Measurements from ENCODE around the gene INPP4B. TPM values are rescaled to one million over a fixed set of nuclear protein-coding genes. Genes with fewer than 3 reads are reported as not detected.

The INPP4B gene
- total RNA-seq, 1 experiment from 2014 or later, result 53.7 TPM

DNA sequence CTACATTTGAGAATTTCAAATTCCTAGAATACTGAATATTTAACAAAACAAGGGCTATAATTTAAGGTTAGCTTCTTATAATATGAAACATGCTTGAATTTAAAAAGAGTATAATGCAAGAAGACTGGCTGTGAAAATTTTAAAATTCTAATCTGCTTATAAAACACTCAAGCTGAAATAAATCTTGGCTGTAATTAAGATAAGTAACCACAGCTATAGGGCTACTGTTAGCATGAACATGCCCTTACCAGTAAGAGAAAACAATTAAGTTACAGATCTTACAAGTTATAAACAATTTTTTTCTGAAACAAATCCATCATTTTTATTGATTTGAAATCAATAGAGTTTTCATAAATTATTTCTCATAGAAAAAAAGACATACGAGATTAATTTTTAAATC is 148.2 kb downstream of the INPP4B start:
- intact Hi-C loops (cut with micrococcal nuclease; ENCODE audit: unreplicated experiment), result no loop called here
- POLR2A ChIA-PET (ENCODE audit: unreplicated experiment), result no interaction called here
- H2AFZ ChIP-seq, result no peak overlapping the region
- no peaks in the 10 kb centered on the region for H3K79me2 ChIP-seq (ENCODE audit: low read depth)
- no peak for DNase-seq
- H3K4me3 ChIP-seq, result no peak overlapping the region
- no peaks in the 10 kb centered on the region for H3K4me1 ChIP-seq (replicated peaks; ENCODE audit: insufficient read depth)
- no peaks in the 10 kb centered on the region for H4K20me1 ChIP-seq (ENCODE audit: insufficient read depth)
- TF ChIP-seq, protein P1, sequence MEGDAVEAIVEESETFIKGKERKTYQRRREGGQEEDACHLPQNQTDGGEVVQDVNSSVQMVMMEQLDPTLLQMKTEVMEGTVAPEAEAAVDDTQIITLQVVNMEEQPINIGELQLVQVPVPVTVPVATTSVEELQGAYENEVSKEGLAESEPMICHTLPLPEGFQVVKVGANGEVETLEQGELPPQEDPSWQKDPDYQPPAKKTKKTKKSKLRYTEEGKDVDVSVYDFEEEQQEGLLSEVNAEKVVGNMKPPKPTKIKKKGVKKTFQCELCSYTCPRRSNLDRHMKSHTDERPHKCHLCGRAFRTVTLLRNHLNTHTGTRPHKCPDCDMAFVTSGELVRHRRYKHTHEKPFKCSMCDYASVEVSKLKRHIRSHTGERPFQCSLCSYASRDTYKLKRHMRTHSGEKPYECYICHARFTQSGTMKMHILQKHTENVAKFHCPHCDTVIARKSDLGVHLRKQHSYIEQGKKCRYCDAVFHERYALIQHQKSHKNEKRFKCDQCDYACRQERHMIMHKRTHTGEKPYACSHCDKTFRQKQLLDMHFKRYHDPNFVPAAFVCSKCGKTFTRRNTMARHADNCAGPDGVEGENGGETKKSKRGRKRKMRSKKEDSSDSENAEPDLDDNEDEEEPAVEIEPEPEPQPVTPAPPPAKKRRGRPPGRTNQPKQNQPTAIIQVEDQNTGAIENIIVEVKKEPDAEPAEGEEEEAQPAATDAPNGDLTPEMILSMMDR (conservative IDR thresholded peaks at IDR 0.05), result no peak
- TF ChIP-seq EZH2 (IDR thresholded peaks at IDR 0.05; ENCODE audit: low read depth), result no peak
- no TSS peak for BruUV-seq (replicated peaks)
- H3K9me3 ChIP-seq (ENCODE audit: insufficient read depth, low read depth), result no peaks in the 10 kb centered on the region
- H3K36me3 ChIP-seq (ENCODE audit: low read depth), result no peaks in the 10 kb centered on the region
- no peak overlapping the region for H3K4me2 ChIP-seq
- no peaks in the 10 kb centered on the region for H3F3A ChIP-seq (ENCODE audit: insufficient read depth, low read depth)
- H3K27me3 ChIP-seq (ENCODE audit: insufficient read depth, low read depth), result no peaks in the 10 kb centered on the region
- CTCF ChIA-PET, result no interaction called here
- H3K27ac ChIP-seq, result no peak overlapping the region
- H3K9me2 ChIP-seq (ENCODE audit: insufficient read depth), result no peaks in the 10 kb centered on the region

DNA sequence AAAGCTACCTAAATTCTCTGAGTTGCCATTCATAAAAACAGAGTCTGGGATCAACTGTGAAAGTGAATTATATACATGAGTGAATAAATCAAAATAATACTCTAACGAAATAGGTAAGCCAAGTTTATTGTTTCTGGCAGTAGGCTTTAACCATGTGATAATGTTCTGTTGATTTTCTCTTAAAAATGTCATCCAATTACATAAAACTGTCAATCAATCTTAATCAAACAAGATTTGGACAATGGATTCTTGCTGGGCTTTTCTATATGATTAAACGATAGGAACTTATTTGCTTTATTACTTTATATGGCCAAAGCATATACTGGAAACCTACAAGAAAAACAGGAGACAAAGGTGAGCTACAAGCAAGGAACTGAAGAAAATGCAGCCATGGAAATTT is 148.8 kb downstream of the INPP4B start:
- H3K9me3 ChIP-seq (ENCODE audit: insufficient read depth, low read depth), result no peaks in the 10 kb centered on the region
- BruUV-seq (replicated peaks), result no TSS peak
- no peak overlapping the region for H3K4me3 ChIP-seq
- CTCF ChIA-PET, result no interaction called here
- H3K27ac ChIP-seq, result no peak overlapping the region
- H3K36me3 ChIP-seq (ENCODE audit: low read depth), result no peaks in the 10 kb centered on the region
- TF ChIP-seq EZH2 (IDR thresholded peaks at IDR 0.05; ENCODE audit: low read depth), result no peak
- TF ChIP-seq, protein P1 (conservative IDR thresholded peaks at IDR 0.05), result no peak
- no peaks in the 10 kb centered on the region for H3K27me3 ChIP-seq (ENCODE audit: insufficient read depth, low read depth)
- H2AFZ ChIP-seq, result no peak overlapping the region
- intact Hi-C loops (cut with micrococcal nuclease; ENCODE audit: unreplicated experiment), result no loop called here
- DNase-seq, result no peak
- no peaks in the 10 kb centered on the region for H3K9me2 ChIP-seq (ENCODE audit: insufficient read depth)
- H3K4me1 ChIP-seq (replicated peaks; ENCODE audit: insufficient read depth), result no peaks in the 10 kb centered on the region
- H4K20me1 ChIP-seq (ENCODE audit: insufficient read depth), result no peaks in the 10 kb centered on the region
- no peak overlapping the region for H3K4me2 ChIP-seq
- no peaks in the 10 kb centered on the region for H3F3A ChIP-seq (ENCODE audit: insufficient read depth, low read depth)
- no peaks in the 10 kb centered on the region for H3K79me2 ChIP-seq (ENCODE audit: low read depth)
- POLR2A ChIA-PET (ENCODE audit: unreplicated experiment), result no interaction called here

DNA sequence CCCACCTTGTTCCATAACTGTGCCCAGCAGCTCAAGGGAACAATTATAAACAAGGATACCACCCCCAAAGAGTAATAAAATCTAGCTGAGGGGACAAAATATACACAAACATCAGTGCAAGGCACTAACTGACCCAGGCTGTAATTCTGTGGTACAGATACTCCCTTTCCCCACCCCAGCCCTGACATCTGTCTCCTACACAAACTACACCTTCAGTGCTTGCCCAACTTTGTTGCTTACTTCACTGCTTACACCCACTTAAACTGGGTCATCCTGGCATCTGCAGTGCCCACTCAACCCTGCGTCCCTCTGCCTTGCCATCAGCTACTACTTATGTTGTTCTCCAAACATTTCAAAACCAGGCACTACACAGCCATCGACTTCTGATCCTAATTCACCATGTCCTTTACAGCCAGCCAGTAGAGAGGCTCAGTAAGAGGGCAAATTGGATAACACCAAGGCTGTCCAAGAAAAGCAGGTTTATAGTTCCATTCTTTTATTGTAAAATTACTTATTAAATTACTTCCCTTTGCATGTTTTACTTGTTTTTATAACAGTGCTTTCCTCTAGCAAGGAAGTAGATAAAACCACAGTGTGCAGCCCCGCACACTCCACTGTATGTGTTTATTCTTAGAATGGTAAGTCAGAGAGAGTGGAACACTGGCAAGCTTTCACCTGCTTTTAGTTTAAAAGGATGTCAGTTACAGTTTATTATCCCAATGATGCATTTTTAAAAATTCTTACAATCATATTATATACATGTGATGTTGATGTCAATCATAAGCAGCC is 149.6 kb downstream of the INPP4B start:
- Histone ChIP-seq H3K27me3 (ENCODE audit: insufficient read depth, low read depth) (no peaks in the 10 kb centered on the region), H3K9me3 (ENCODE audit: insufficient read depth, low read depth) (no peaks in the 10 kb centered on the region), H3K4me2 (no peak overlapping the region), H2AFZ (no peak overlapping the region), H3K4me3 (no peak overlapping the region), H3K36me3 (ENCODE audit: low read depth) (no peaks in the 10 kb centered on the region), H3K9me2 (ENCODE audit: insufficient read depth) (no peaks in the 10 kb centered on the region), H3F3A (ENCODE audit: insufficient read depth, low read depth) (no peaks in the 10 kb centered on the region), H3K4me1 (replicated peaks; ENCODE audit: insufficient read depth) (no peaks in the 10 kb centered on the region), H3K27ac (no peak overlapping the region), H4K20me1 (ENCODE audit: insufficient read depth) (no peaks in the 10 kb centered on the region), H3K79me2 (ENCODE audit: low read depth) (no peaks in the 10 kb centered on the region)
- no TSS peak for BruUV-seq (replicated peaks)
- intact Hi-C loops (cut with micrococcal nuclease; ENCODE audit: unreplicated experiment), result no loop called here
- ChIA-PET CTCF (no interaction called here), POLR2A (ENCODE audit: unreplicated experiment) (no interaction called here)
- no peak for DNase-seq
- TF ChIP-seq EZH2 (IDR thresholded peaks at IDR 0.05; ENCODE audit: low read depth), result no peak
- TF ChIP-seq, protein P1 (conservative IDR thresholded peaks at IDR 0.05), result no peak
